HepG2 (cell line): ENCODE results near the gene RRP36. TPM values are rescaled to one million over a fixed set of nuclear protein-coding genes. Genes with fewer than 3 reads are reported as not detected.

ENCODE experiments used
- CENPX ChIP-seq: sonication (generic); formaldehyde crosslinking; IDR thresholded peaks from 2 replicates; pipeline ENCODE4 v1.9.0; 2021; ENCODE audit warnings: mild to moderate bottlenecking, missing genetic modification reagents, moderate library complexity
- FOXJ3 ChIP-seq: sonication (generic); formaldehyde crosslinking; IDR thresholded peaks from 2 replicates; pipeline ENCODE4 v1.4.0; 2020; ENCODE audit warnings: missing genetic modification reagents, mild to moderate bottlenecking, borderline replicate concordance
- HNRNPL ChIP-seq: fragments of 200-400 bp; formaldehyde crosslinking; IDR thresholded peaks from 2 replicates; pipeline ENCODE4 v1.6.1; 2017; ENCODE audit warnings: mild to moderate bottlenecking, low read depth, low read length
- IKZF4 ChIP-seq: sonication (generic); formaldehyde crosslinking; IDR thresholded peaks from 2 replicates; pipeline ENCODE4 v1.5.1; 2020; ENCODE audit warnings: borderline replicate concordance, mild to moderate bottlenecking, low read depth, missing genetic modification reagents; ENCODE audit errors: not compliant biosample characterization
- JUNB ChIP-seq: sonication (generic); formaldehyde crosslinking; IDR thresholded peaks from 2 replicates; pipeline ENCODE4 v1.8.0; 2022; ENCODE audit warnings: missing genetic modification reagents, mild to moderate bottlenecking, borderline replicate concordance
- KAT8 ChIP-seq: IDR thresholded peaks from 2 replicates; pipeline ENCODE4 v1.6.1; 2016; ENCODE audit warnings: missing genetic modification reagents, missing compliant biosample characterization
- KDM5B ChIP-seq: sonication (generic); formaldehyde crosslinking; IDR thresholded peaks from 2 replicates; pipeline ENCODE4 v1.4.0; 2020; ENCODE audit warnings: missing genetic modification reagents, mild to moderate bottlenecking, borderline replicate concordance
- MZF1 ChIP-seq: sonication (generic); formaldehyde crosslinking; IDR thresholded peaks from 2 replicates; pipeline ENCODE4 v1.8.1; 2023; ENCODE audit warnings: mild to moderate bottlenecking, missing genetic modification reagents, borderline replicate concordance
- NFE2L1 ChIP-seq: sonication (generic); formaldehyde crosslinking; IDR thresholded peaks from 2 replicates; pipeline ENCODE4 v1.4.0; 2020; ENCODE audit warnings: missing genetic modification reagents, mild to moderate bottlenecking, borderline replicate concordance
- PTBP1 ChIP-seq: fragments of 200-400 bp; formaldehyde crosslinking; IDR thresholded peaks from 2 replicates; pipeline ENCODE4 v1.6.1; 2018; ENCODE audit warnings: low read length, low read depth; ENCODE audit not compliant: poor library complexity, severe bottlenecking
- SATB2 ChIP-seq: sonication (generic); formaldehyde crosslinking; IDR thresholded peaks from 2 replicates; pipeline ENCODE4 v1.5.0; 2020; ENCODE audit warnings: missing genetic modification reagents
- ZMYM2 ChIP-seq: sonication (generic); formaldehyde crosslinking; IDR thresholded peaks from 2 replicates; pipeline ENCODE4 v1.8.0; 2022; ENCODE audit warnings: mild to moderate bottlenecking, missing genetic modification reagents
- ZNF253 ChIP-seq: sonication (generic); formaldehyde crosslinking; IDR thresholded peaks from 2 replicates; pipeline ENCODE4 v1.8.0; 2022; ENCODE audit warnings: mild to moderate bottlenecking, missing genetic modification reagents, borderline replicate concordance
- ZNF292 ChIP-seq: sonication (generic); formaldehyde crosslinking; IDR thresholded peaks from 2 replicates; pipeline ENCODE4 v1.8.1; 2022; ENCODE audit warnings: mild to moderate bottlenecking, low read depth, missing genetic modification reagents, borderline replicate concordance
- ZNF337 ChIP-seq: sonication (generic); formaldehyde crosslinking; IDR thresholded peaks from 2 replicates; pipeline ENCODE4 v1.5.1; 2020; ENCODE audit warnings: missing genetic modification reagents, low read depth, mild to moderate bottlenecking, borderline replicate concordance
- ZNF446 ChIP-seq: sonication (generic); formaldehyde crosslinking; IDR thresholded peaks from 2 replicates; pipeline ENCODE4 v1.5.0; 2020; ENCODE audit warnings: mild to moderate bottlenecking, missing genetic modification reagents
- ZSCAN29 ChIP-seq: sonication (generic); formaldehyde crosslinking; conservative IDR thresholded peaks from 2 replicates; pipeline ENCODE4 v1.4.0; 2020; ENCODE audit warnings: mild to moderate bottlenecking, missing genetic modification reagents
- polyA plus RNA-seq, 8 experiments: library from polyadenylated mRNA; depleted of rRNA in 3 of 8; stranded (reverse) in 7 of 8; unstranded in 1 of 8; fragments of >200 nt; fragmentation: Illumina TruSeq in 4 of 8; extraction: Trizol in 4 of 8; gene quantifications; 2 replicates each; pipeline versions ENCODE4 v1.2.1 to v1.2.3, GENCODE V29; 2011 to 2016; ENCODE audit warnings: low read depth in 4 of 8, missing spikeins in 1 of 8, mixed read lengths in 1 of 8; ENCODE audit not compliant: insufficient read depth in 1 of 8
- total RNA-seq, 5 experiments: library from RNA; depleted of rRNA; stranded (reverse); fragments of >200 nt; fragmentation: Illumina TruSeq; extraction: Trizol; gene quantifications; 2 replicates each; pipeline ENCODE4 v1.2.3, GENCODE V29; 2016; ENCODE audit warnings: low read depth in 1 of 5
- TF ChIP-seq, protein P1 (sequence below): sonication (generic); formaldehyde crosslinking; IDR thresholded peaks from 2 replicates; pipeline ENCODE4 v1.8.1; 2023; ENCODE audit warnings: mild to moderate bottlenecking, missing genetic modification reagents
- TF ChIP-seq, protein P2 (sequence below): IDR thresholded peaks from 2 replicates; pipeline ENCODE4 v1.6.1; 2012; ENCODE audit warnings: inconsistent platforms
- TF ChIP-seq, protein P3 (sequence below): IDR thresholded peaks from 2 replicates; pipeline ENCODE4 v1.6.1; 2018; ENCODE audit warnings: missing genetic modification reagents
- TF ChIP-seq, protein P4 (sequence below): sonication (generic); formaldehyde crosslinking; IDR thresholded peaks from 2 replicates; pipeline ENCODE4 v1.8.0; 2022; ENCODE audit warnings: mild to moderate bottlenecking, missing genetic modification reagents
- TF ChIP-seq, protein P5 (sequence below): sonication (generic); formaldehyde crosslinking; IDR thresholded peaks from 2 replicates; pipeline ENCODE4 v1.4.0; 2020; ENCODE audit warnings: missing genetic modification reagents
- TF ChIP-seq, protein P6 (sequence below): IDR thresholded peaks from 2 replicates; pipeline ENCODE4 v1.6.1; 2016; ENCODE audit warnings: low read depth

Gene RRP36
- total and polyA plus RNA-seq, 2 of the 13 experiments (the other 11 are each of a cell fraction or from before 2014, with no cell fraction given), result 29.5 to 144 TPM

DNA sequence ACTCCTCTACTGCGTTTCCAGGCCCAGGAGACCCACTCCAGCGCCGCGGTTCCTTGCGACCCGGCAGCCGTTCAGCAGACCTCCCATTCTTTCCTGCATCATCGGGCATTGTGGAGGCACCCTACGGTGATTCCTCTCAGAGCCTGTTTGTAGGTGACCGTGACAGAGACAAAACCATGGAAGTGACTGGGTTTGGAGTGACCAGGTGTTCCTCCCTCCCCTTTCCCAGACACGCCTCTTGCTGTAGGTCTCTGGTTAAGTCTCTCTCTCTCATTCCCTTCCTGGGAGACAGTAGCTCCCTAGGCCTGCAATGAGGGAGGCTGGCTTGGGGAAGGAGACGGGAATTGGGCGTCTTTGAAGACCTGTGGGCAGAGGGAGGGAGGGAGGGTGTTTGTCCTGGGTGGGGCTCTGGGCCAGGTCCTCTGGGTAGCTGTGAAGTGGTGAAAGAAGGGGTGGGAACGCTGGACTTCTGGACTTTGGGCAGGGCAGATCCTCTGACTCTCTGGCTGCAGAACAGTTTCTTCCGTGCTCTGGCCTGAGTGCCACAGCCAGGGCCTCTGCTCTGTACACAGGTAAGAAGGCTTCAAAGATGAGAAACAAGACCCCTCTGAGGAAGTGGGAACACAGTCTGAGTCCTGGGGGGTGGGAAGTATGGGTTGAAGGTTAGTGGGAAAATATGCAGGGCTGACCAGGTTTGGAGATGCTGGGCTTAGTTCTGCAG is 38.8 kb downstream of the RRP36 start (continued):
- TF ChIP-seq KDM5B (CRISPR knock-in tag), result peak; percentile 26; the same call in 1 of the 2 replicates
- TF ChIP-seq, protein P1, sequence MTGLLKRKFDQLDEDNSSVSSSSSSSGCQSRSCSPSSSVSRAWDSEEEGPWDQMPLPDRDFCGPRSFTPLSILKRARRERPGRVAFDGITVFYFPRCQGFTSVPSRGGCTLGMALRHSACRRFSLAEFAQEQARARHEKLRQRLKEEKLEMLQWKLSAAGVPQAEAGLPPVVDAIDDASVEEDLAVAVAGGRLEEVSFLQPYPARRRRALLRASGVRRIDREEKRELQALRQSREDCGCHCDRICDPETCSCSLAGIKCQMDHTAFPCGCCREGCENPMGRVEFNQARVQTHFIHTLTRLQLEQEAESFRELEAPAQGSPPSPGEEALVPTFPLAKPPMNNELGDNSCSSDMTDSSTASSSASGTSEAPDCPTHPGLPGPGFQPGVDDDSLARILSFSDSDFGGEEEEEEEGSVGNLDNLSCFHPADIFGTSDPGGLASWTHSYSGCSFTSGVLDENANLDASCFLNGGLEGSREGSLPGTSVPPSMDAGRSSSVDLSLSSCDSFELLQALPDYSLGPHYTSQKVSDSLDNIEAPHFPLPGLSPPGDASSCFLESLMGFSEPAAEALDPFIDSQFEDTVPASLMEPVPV (CRISPR knock-in tag), result peak; percentile 78; the same call in 1 of the 2 replicates
- TF ChIP-seq PTBP1, result no peak
- TF ChIP-seq NFE2L1 (CRISPR knock-in tag), result no peak
- TF ChIP-seq HNRNPL, result no peak; the same call in 1 of the 2 replicates
- no peak for TF ChIP-seq CENPX (CRISPR knock-in tag)
- TF ChIP-seq, protein P2, sequence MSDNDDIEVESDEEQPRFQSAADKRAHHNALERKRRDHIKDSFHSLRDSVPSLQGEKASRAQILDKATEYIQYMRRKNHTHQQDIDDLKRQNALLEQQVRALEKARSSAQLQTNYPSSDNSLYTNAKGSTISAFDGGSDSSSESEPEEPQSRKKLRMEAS, result 0 out of 2 replicates have a peak, but pooled peaks have one; percentile 7
- no peak for TF ChIP-seq ZNF253
- no peak for TF ChIP-seq ZMYM2
- no peak for TF ChIP-seq IKZF4 (CRISPR knock-in tag)
- TF ChIP-seq ZNF337 (CRISPR knock-in tag), result no peak; the same call in 1 of the 2 replicates
- TF ChIP-seq MZF1 (CRISPR knock-in tag), result 0 out of 2 replicates have a peak, but pooled peaks have one; percentile 48
- TF ChIP-seq SATB2, result no peak
- TF ChIP-seq, protein P3, sequence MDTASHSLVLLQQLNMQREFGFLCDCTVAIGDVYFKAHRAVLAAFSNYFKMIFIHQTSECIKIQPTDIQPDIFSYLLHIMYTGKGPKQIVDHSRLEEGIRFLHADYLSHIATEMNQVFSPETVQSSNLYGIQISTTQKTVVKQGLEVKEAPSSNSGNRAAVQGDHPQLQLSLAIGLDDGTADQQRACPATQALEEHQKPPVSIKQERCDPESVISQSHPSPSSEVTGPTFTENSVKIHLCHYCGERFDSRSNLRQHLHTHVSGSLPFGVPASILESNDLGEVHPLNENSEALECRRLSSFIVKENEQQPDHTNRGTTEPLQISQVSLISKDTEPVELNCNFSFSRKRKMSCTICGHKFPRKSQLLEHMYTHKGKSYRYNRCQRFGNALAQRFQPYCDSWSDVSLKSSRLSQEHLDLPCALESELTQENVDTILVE (CRISPR knock-in tag), result no peak
- no peak for TF ChIP-seq ZNF446
- TF ChIP-seq KAT8 (CRISPR knock-in tag), result peak; percentile 68
- TF ChIP-seq, protein P4, sequence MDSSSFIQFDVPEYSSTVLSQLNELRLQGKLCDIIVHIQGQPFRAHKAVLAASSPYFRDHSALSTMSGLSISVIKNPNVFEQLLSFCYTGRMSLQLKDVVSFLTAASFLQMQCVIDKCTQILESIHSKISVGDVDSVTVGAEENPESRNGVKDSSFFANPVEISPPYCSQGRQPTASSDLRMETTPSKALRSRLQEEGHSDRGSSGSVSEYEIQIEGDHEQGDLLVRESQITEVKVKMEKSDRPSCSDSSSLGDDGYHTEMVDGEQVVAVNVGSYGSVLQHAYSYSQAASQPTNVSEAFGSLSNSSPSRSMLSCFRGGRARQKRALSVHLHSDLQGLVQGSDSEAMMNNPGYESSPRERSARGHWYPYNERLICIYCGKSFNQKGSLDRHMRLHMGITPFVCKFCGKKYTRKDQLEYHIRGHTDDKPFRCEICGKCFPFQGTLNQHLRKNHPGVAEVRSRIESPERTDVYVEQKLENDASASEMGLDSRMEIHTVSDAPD (CRISPR knock-in tag), result peak; percentile 79; the same call in 1 of the 2 replicates
- TF ChIP-seq, protein P5, sequence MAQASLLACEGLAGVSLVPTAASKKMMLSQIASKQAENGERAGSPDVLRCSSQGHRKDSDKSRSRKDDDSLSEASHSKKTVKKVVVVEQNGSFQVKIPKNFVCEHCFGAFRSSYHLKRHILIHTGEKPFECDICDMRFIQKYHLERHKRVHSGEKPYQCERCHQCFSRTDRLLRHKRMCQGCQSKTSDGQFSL, result no peak
- no peak for TF ChIP-seq JUNB
- TF ChIP-seq ZNF292 (CRISPR knock-in tag), result peak; percentile 71; the same call in 1 of the 2 replicates
- TF ChIP-seq, protein P6, sequence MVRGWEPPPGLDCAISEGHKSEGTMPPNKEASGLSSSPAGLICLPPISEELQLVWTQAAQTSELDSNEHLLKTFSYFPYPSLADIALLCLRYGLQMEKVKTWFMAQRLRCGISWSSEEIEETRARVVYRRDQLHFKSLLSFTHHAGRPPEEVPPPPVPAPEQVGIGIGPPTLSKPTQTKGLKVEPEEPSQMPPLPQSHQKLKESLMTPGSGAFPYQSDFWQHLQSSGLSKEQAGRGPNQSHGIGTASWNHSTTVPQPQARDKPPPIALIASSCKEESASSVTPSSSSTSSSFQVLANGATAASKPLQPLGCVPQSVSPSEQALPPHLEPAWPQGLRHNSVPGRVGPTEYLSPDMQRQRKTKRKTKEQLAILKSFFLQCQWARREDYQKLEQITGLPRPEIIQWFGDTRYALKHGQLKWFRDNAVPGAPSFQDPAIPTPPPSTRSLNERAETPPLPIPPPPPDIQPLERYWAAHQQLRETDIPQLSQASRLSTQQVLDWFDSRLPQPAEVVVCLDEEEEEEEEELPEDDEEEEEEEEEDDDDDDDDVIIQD (CRISPR knock-in tag), result 0 out of 2 replicates have a peak, but pooled peaks have one; percentile 50
- TF ChIP-seq FOXJ3 (CRISPR knock-in tag), result no peak
- peak; percentile 83 for TF ChIP-seq ZSCAN29 (CRISPR knock-in tag)
